HepG2 (cell line): Measurements from ENCODE around the gene STEAP3. TPM values are rescaled to one million over a fixed set of nuclear protein-coding genes. Genes with fewer than 3 reads are reported as not detected.

ENCODE experiments used
- ATRX ChIP-seq: sonication (generic); formaldehyde crosslinking; IDR thresholded peaks from 2 replicates; pipeline ENCODE4 v1.4.0; 2020; ENCODE audit warnings: missing genetic modification reagents, borderline replicate concordance
- EP300 ChIP-seq, 3 experiments: sonication (generic) in 1 of 3; formaldehyde crosslinking in 1 of 3; IDR thresholded peaks; 2 replicates each; pipeline versions ENCODE4 v1.5.1 to v1.6.1; 2011 to 2020; ENCODE audit warnings: low read depth in 2 of 3, low read length in 2 of 3, borderline replicate concordance in 1 of 3, improper control_type of control experiment in 1 of 3, mild to moderate bottlenecking in 1 of 3, missing genetic modification reagents in 1 of 3, moderate library complexity in 1 of 3
- FOSL1 ChIP-seq: sonication (generic); formaldehyde crosslinking; IDR thresholded peaks from 2 replicates; pipeline ENCODE4 v1.9.0; 2021; ENCODE audit warnings: missing genetic modification reagents, borderline replicate concordance
- FOXM1 ChIP-seq: sonication (generic); formaldehyde crosslinking; IDR thresholded peaks from 2 replicates; pipeline ENCODE4 v1.5.0; 2020; ENCODE audit warnings: missing genetic modification reagents
- GATA4 ChIP-seq: sonication (generic); IDR thresholded peaks from 2 replicates; pipeline ENCODE4 v1.6.1; 2016; ENCODE audit warnings: antibody characterized with exemption, low read depth, borderline replicate concordance
- MLX ChIP-seq: IDR thresholded peaks from 2 replicates; pipeline ENCODE4 v1.6.1; 2016
- PLSCR1 ChIP-seq: sonication (generic); formaldehyde crosslinking; IDR thresholded peaks from 2 replicates; pipeline ENCODE4 v1.5.0; 2020; ENCODE audit warnings: missing genetic modification reagents, mild to moderate bottlenecking, borderline replicate concordance
- SMAD9 ChIP-seq: sonication (generic); formaldehyde crosslinking; IDR thresholded peaks from 2 replicates; pipeline ENCODE4 v1.5.1; 2020; ENCODE audit warnings: mild to moderate bottlenecking, missing genetic modification reagents
- SYNCRIP ChIP-seq: fragments of 200-400 bp; formaldehyde crosslinking; IDR thresholded peaks from 2 replicates; pipeline ENCODE4 v1.6.1; 2018; ENCODE audit warnings: mild to moderate bottlenecking, low read depth, low read length; ENCODE audit not compliant: insufficient read depth
- THAP11 ChIP-seq: IDR thresholded peaks from 2 replicates; pipeline ENCODE4 v1.6.1; 2016; ENCODE audit warnings: missing biosample characterization, missing genetic modification reagents
- YEATS4 ChIP-seq: sonication (generic); formaldehyde crosslinking; IDR thresholded peaks from 2 replicates; pipeline ENCODE4 v1.4.0; 2020; ENCODE audit warnings: missing genetic modification reagents, borderline replicate concordance
- ZNF17 ChIP-seq: sonication (generic); formaldehyde crosslinking; IDR thresholded peaks from 2 replicates; pipeline ENCODE4 v1.5.0; 2020; ENCODE audit warnings: mild to moderate bottlenecking, missing genetic modification reagents
- ZNF329 ChIP-seq: sonication (generic); formaldehyde crosslinking; IDR thresholded peaks from 2 replicates; pipeline ENCODE4 v1.9.0; 2021; ENCODE audit warnings: low read depth, mild to moderate bottlenecking, missing genetic modification reagents
- ZNF33A ChIP-seq: sonication (generic); formaldehyde crosslinking; IDR thresholded peaks from 2 replicates; pipeline ENCODE4 v1.5.1; 2020; ENCODE audit warnings: missing genetic modification reagents, mild to moderate bottlenecking, moderate library complexity, borderline replicate concordance
- ZNF564 ChIP-seq: sonication (generic); formaldehyde crosslinking; IDR thresholded peaks from 2 replicates; pipeline ENCODE4 v1.8.1; 2023; ENCODE audit warnings: mild to moderate bottlenecking, missing genetic modification reagents
- ZNF605 ChIP-seq: sonication (generic); formaldehyde crosslinking; IDR thresholded peaks from 2 replicates; pipeline ENCODE4 v1.8.0; 2022; ENCODE audit warnings: mild to moderate bottlenecking, missing genetic modification reagents
- ZNF720 ChIP-seq: sonication (generic); formaldehyde crosslinking; IDR thresholded peaks from 2 replicates; pipeline ENCODE4 v1.4.0; 2020; ENCODE audit warnings: missing genetic modification reagents
- ZNF75D ChIP-seq: sonication (generic); formaldehyde crosslinking; IDR thresholded peaks from 2 replicates; pipeline ENCODE4 v1.8.1; 2023; ENCODE audit warnings: missing genetic modification reagents, mild to moderate bottlenecking, borderline replicate concordance
- ZSCAN31 ChIP-seq: sonication (generic); formaldehyde crosslinking; IDR thresholded peaks from 2 replicates; pipeline ENCODE4 v1.5.0; 2020; ENCODE audit warnings: low read depth, mild to moderate bottlenecking, missing genetic modification reagents
- ZSCAN9 ChIP-seq: IDR thresholded peaks from 2 replicates; pipeline ENCODE4 v1.6.1; 2016; ENCODE audit warnings: borderline replicate concordance
- polyA plus RNA-seq, 8 experiments: library from polyadenylated mRNA; depleted of rRNA in 3 of 8; stranded (reverse) in 7 of 8; unstranded in 1 of 8; fragments of >200 nt; fragmentation: Illumina TruSeq in 4 of 8; extraction: Trizol in 4 of 8; gene quantifications; 2 replicates each; pipeline versions ENCODE4 v1.2.1 to v1.2.3, GENCODE V29; 2011 to 2016; ENCODE audit warnings: low read depth in 4 of 8, missing spikeins in 1 of 8, mixed read lengths in 1 of 8; ENCODE audit not compliant: insufficient read depth in 1 of 8
- total RNA-seq, 5 experiments: library from RNA; depleted of rRNA; stranded (reverse); fragments of >200 nt; fragmentation: Illumina TruSeq; extraction: Trizol; gene quantifications; 2 replicates each; pipeline ENCODE4 v1.2.3, GENCODE V29; 2016; ENCODE audit warnings: low read depth in 1 of 5
- TF ChIP-seq, protein P1 (sequence below): sonication (generic); formaldehyde crosslinking; IDR thresholded peaks from 2 replicates; pipeline ENCODE4 v1.4.0; 2020; ENCODE audit warnings: mild to moderate bottlenecking, missing genetic modification reagents

STEAP3 gene
- total and polyA plus RNA-seq, 2 of the 13 experiments (the other 11 are each of a cell fraction or from before 2014, with no cell fraction given) = 7.3 to 21.1 TPM

DNA sequence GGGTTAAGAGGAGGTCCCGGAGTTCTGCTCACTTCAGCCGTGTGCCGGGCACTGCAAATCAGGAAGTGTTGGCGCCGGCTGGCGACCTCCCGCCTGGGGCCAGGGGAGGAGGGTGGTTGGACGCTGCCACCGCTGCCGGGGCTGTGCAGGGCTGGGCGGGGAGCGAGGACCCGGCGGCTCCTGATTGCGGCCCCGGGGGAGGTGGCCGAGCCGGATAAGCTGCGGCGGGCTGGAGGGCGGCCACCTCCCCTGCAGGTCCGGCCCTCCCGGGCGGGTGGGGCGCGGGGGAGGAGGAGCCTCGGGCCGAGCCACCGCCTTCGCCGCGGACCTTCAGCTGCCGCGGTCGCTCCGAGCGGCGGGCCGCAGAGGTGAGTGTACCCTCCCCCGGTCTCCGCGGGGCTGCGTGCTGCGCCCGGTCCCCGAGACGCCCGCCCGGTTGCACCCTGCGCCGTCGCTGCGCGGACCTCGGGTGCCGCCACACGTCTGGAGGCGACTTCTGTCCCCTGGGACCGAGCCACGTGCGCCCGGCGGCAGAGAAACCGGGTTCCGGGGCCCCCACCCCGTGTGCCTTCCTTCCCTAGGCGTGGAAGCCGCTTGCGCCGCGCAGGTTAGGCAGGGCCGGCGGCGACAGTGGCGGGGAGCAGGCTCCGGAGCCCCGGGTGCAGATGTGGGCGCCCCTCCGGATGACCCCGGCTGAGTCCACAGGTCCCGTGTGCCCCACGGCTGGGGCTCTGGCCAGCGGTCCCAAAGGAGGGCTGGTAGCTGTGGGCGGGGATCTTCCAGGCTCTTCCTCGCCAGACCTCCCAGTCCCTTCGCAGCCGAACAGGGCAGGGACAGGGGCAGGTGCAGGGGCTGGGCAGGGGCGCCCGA is at the start of gene STEAP3 (continued):
- TF ChIP-seq, protein P1, sequence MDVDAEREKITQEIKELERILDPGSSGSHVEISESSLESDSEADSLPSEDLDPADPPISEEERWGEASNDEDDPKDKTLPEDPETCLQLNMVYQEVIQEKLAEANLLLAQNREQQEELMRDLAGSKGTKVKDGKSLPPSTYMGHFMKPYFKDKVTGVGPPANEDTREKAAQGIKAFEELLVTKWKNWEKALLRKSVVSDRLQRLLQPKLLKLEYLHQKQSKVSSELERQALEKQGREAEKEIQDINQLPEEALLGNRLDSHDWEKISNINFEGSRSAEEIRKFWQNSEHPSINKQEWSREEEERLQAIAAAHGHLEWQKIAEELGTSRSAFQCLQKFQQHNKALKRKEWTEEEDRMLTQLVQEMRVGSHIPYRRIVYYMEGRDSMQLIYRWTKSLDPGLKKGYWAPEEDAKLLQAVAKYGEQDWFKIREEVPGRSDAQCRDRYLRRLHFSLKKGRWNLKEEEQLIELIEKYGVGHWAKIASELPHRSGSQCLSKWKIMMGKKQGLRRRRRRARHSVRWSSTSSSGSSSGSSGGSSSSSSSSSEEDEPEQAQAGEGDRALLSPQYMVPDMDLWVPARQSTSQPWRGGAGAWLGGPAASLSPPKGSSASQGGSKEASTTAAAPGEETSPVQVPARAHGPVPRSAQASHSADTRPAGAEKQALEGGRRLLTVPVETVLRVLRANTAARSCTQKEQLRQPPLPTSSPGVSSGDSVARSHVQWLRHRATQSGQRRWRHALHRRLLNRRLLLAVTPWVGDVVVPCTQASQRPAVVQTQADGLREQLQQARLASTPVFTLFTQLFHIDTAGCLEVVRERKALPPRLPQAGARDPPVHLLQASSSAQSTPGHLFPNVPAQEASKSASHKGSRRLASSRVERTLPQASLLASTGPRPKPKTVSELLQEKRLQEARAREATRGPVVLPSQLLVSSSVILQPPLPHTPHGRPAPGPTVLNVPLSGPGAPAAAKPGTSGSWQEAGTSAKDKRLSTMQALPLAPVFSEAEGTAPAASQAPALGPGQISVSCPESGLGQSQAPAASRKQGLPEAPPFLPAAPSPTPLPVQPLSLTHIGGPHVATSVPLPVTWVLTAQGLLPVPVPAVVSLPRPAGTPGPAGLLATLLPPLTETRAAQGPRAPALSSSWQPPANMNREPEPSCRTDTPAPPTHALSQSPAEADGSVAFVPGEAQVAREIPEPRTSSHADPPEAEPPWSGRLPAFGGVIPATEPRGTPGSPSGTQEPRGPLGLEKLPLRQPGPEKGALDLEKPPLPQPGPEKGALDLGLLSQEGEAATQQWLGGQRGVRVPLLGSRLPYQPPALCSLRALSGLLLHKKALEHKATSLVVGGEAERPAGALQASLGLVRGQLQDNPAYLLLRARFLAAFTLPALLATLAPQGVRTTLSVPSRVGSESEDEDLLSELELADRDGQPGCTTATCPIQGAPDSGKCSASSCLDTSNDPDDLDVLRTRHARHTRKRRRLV = no peak
- TF ChIP-seq PLSCR1 (0 out of 2 replicates have a peak, but pooled peaks have one; percentile 21), ZNF329 (CRISPR knock-in tag) (0 out of 2 replicates have a peak, but pooled peaks have one; percentile 32), YEATS4 (CRISPR knock-in tag) (peak; percentile 79; the same call in 1 of the 2 replicates), MLX (CRISPR knock-in tag) (no peak), SMAD9 (CRISPR knock-in tag) (no peak), ZNF720 (CRISPR knock-in tag) (no peak), SYNCRIP (no peak), ZSCAN9 (peak; percentile 61; the same call in 1 of the 2 replicates), ZNF33A (no peak), ZNF564 (peak; percentile 65; the same call in 1 of the 2 replicates), GATA4 (no peak), ZNF17 (CRISPR knock-in tag) (no peak), EP300 (IDR thresholded peaks at IDR 0.05; ENCODE audit: low read depth in 2 of 2, low read length in 2 of 2) (peak in 1 of 2 experiments; percentile 8; a peak in 1 of 4 replicates), EP300 (CRISPR knock-in tag; IDR thresholded peaks at IDR 0.05; ENCODE audit: borderline replicate concordance) (no peak), FOXM1 (no peak), ZNF605 (CRISPR knock-in tag) (no peak), FOSL1 (no peak), ATRX (CRISPR knock-in tag) (no peak), ZSCAN31 (CRISPR knock-in tag) (peak; percentile 28), ZNF75D (CRISPR knock-in tag) (no peak), THAP11 (CRISPR knock-in tag) (peak; percentile 56)
